Osteoblast (primary cell): ENCODE results near the gene NME9. TPM values are rescaled to one million over a fixed set of nuclear protein-coding genes. Genes with fewer than 3 reads are reported as not detected.

Experiments used
- DNase-seq: peaks from one replicate; pipeline ENCODE4 v3.0.0; 2011; ENCODE audit warnings: low spot score, mixed read lengths; ENCODE audit not compliant: insufficient read length; ENCODE audit errors: missing footprints
- H2AFZ ChIP-seq: 2 replicates; pipeline ENCODE4 v1.6.0; 2011; ENCODE audit warnings: mild to moderate bottlenecking, low read length
- H3K27ac ChIP-seq: 2 replicates; pipeline ENCODE4 v1.5.1; 2011; ENCODE audit warnings: mild to moderate bottlenecking, low read depth, low read length, moderate library complexity
- H3K27me3 ChIP-seq: 2 replicates; pipeline ENCODE4 v1.6.0; 2012; ENCODE audit warnings: mild to moderate bottlenecking, control low read depth, inconsistent platforms, low read length, moderate library complexity; ENCODE audit not compliant: insufficient read depth
- H3K36me3 ChIP-seq: 2 replicates; pipeline ENCODE4 v1.5.1; 2011; ENCODE audit warnings: mild to moderate bottlenecking, low read length, control low read depth, moderate library complexity; ENCODE audit not compliant: insufficient read depth
- H3K4me1 ChIP-seq: 2 replicates; pipeline ENCODE4 v1.5.1; 2011; ENCODE audit warnings: mild to moderate bottlenecking, low read length, control low read depth, moderate library complexity; ENCODE audit not compliant: insufficient read depth
- H3K4me2 ChIP-seq: 2 replicates; pipeline ENCODE4 v1.6.0; 2011; ENCODE audit warnings: mild to moderate bottlenecking, low read length; ENCODE audit not compliant: insufficient read depth
- H3K4me3 ChIP-seq: fragments of 200-600 bp; sonication (generic); 3 replicates; pipeline ENCODE4 v1.5.1; 2012; ENCODE audit warnings: mild to moderate bottlenecking, low read length, inconsistent platforms; ENCODE audit not compliant: insufficient read depth
- H3K79me2 ChIP-seq: 2 replicates; pipeline ENCODE4 v1.6.0; 2012; ENCODE audit warnings: mild to moderate bottlenecking, low read length, control low read depth, inconsistent platforms; ENCODE audit not compliant: insufficient read depth
- H3K9me3 ChIP-seq: 2 replicates; pipeline ENCODE4 v1.5.1; 2011; ENCODE audit warnings: low read depth, low read length, control low read depth
- H4K20me1 ChIP-seq: 2 replicates; pipeline ENCODE4 v1.6.0; 2012; ENCODE audit warnings: mild to moderate bottlenecking, low read length, control low read depth; ENCODE audit not compliant: insufficient read depth
- CTCF ChIP-seq: IDR thresholded peaks from 2 replicates; pipeline ENCODE4 v1.5.1; 2011; ENCODE audit warnings: mild to moderate bottlenecking, low read depth, low read length, moderate library complexity; ENCODE audit errors: extremely low read depth
- total RNA-seq: library from RNA; depleted of rRNA; stranded (reverse); fragments of >200 nt; gene quantifications from 2 replicates; pipeline ENCODE4 v1.2.3, GENCODE V29; 2012

NME9 gene
- total RNA-seq, 1 donor, result not detected

- TF ChIP-seq CTCF, result no peak
- Histone ChIP-seq H3K27me3 (no peaks in the 10 kb centered on the region), H3K4me1 (peaks cover 8% of the 10 kb centered on the region), H3K9me3 (no peaks in the 10 kb centered on the region), H3K27ac (no peak overlapping the region), H3K79me2 (no peaks in the 10 kb centered on the region), H3K4me3 (no peak overlapping the region), H3K4me2 (no peak overlapping the region), H4K20me1 (no peaks in the 10 kb centered on the region), H2AFZ (no peak overlapping the region), H3K36me3 (no peaks in the 10 kb centered on the region)
- DNase-seq, result no peak
These were observed 71.7 kb downstream of the NME9 start for GRCh38 chr3:138257986-138258385.

DNA sequence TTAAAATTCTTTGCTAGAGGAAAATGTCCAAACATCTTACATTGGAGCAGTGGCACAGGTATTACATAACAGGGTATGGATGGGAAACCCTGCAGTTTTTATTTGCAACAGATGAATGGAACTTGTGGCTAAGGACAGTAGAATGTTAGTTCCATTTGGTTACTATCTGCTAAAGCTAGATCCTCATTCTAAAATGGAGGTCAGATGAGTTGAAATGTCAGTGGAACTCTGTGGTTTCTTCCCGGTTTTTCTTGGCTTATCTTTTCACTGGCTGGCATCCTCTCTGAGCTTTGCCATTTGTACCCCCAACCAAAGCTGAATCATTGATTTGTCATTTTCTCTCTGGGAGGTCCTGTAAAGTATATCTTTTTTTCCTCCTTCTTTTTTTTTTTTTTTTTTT is 73.6 kb downstream of the NME9 start:
- H3K27ac ChIP-seq, result no peak overlapping the region
- peak overlapping the region; percentile 31 for H3K4me2 ChIP-seq
- DNase-seq, result peak; percentile 72
- H3K4me3 ChIP-seq, result no peak overlapping the region
- H3K79me2 ChIP-seq, result no peaks in the 10 kb centered on the region
- no peak for TF ChIP-seq CTCF
- no peaks in the 10 kb centered on the region for H3K36me3 ChIP-seq
- no peaks in the 10 kb centered on the region for H3K9me3 ChIP-seq
- H3K27me3 ChIP-seq, result no peaks in the 10 kb centered on the region
- peaks cover 8% of the 10 kb centered on the region for H3K4me1 ChIP-seq
- no peaks in the 10 kb centered on the region for H4K20me1 ChIP-seq
- H2AFZ ChIP-seq, result no peak overlapping the region

GRCh38 chr3:138254216-138254615 is 75.4 kb downstream of the NME9 start:
- Histone ChIP-seq H3K9me3 (no peaks in the 10 kb centered on the region), H3K4me1 (peaks cover 8% of the 10 kb centered on the region), H3K36me3 (no peaks in the 10 kb centered on the region), H3K4me3 (no peak overlapping the region), H2AFZ (no peak overlapping the region), H4K20me1 (no peaks in the 10 kb centered on the region), H3K4me2 (no peak overlapping the region), H3K79me2 (no peaks in the 10 kb centered on the region), H3K27ac (no peak overlapping the region), H3K27me3 (no peaks in the 10 kb centered on the region)
- no peak for TF ChIP-seq CTCF
- no peak for DNase-seq

DNA sequence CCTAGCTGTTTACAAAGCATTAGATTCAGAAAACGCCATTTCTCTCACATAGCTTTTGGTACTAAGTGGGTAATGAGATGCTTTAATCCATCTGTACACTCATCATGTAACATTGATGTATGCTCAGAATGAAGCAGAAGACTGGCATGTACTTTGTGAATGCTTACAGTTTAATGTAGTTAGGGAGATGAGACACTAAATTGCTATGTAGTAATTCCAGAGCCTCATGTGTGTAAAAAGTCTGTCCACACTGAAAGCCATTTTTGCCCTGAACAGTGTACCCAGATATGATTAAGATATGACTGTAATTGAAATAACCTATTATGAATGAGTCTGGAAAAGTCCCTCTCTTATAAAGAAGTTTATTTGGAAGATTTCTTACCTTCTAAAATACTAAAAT is 76.0 kb downstream of the NME9 start:
- Histone ChIP-seq H3K4me1 (peaks cover 8% of the 10 kb centered on the region), H4K20me1 (no peaks in the 10 kb centered on the region), H3K4me2 (no peak overlapping the region), H3K79me2 (no peaks in the 10 kb centered on the region), H3K9me3 (no peaks in the 10 kb centered on the region), H2AFZ (no peak overlapping the region), H3K36me3 (no peaks in the 10 kb centered on the region), H3K27ac (no peak overlapping the region), H3K27me3 (no peaks in the 10 kb centered on the region), H3K4me3 (no peak overlapping the region)
- TF ChIP-seq CTCF, result no peak
- no peak for DNase-seq

Other genes starting within 250 kb of the NME9 start
- 32.7 and 42.3 TPM in 2 replicates for gene DZIP1L, start 214.2 kb downstream of the NME9 start, total RNA-seq
- not detected in 2 replicates for gene A4GNT, start 197.5 kb downstream of the NME9 start, total RNA-seq
- 16.3 and 17.1 TPM in 2 replicates for gene DBR1, start 154.9 kb downstream of the NME9 start, total RNA-seq
- gene ARMC8, start 142.6 kb downstream of the NME9 start, total RNA-seq, result 45.7 and 59.0 TPM in 2 replicates
- gene MRAS, start 18.7 kb upstream of the NME9 start, total RNA-seq, result 80.7 and 81.6 TPM in 2 replicates
- 0.59 and 0.72 TPM in 2 replicates for gene ESYT3, start 104.8 kb upstream of the NME9 start, total RNA-seq